NCI-H748 treated with DMSO at 0.1 percent for 48 hours (cell line): Measurements from ENCODE around the gene KRTAP5-4.
"Not testable (repeated sequence)": the region's sequence is repeated elsewhere in the genome, so short reads cannot be mapped to it uniquely, and the experiment has no call there.

Source experiments
- DNase-seq: peaks from one replicate; lab custom pipeline; 2025; lab: John Stamatoyannopoulos, UW

KRTAP5-4 gene

DNA sequence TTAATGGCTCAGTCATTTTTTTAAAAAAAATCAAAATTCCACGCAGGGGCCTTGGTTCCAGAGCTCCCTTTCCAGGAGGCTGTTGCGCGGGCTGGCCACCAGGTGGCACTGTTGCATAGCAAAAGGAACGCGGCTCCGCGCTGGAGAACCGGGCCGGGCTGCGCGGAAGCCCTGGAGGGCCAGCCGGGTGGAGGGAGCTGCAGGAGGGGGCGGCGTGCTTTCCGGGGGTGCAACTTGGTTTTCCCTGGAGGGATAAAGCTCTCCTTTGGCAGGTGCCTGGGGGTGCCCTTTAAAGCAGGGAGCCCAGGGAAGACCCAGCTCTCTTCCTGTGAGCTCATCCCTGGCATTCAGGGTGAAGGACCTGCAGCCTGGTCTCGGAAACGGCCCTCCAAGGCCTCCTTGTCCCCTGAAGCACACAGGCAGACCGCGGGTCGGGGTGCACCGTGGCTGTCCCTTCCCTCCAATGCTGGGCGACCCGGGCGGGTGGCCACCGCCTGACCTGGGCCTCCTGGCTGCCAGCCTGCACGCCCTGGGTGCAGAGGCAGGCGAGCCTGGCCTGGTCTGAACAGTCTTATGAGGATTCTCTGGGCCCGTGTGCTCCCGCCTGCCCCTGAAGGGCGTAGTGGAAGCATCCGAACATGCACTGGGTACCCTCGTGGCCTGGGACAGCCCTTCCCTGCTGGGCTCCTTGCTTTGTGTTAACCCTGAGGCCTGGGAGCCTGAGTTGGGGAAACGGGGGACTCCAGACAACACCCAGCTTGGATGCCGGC is 31.0 kb upstream of the KRTAP5-4 start:
- DNase-seq = peak; percentile 54

GRCh38 chr11:1652442-1652770 is 30.5 kb upstream of the KRTAP5-4 start:
- DNase-seq = no peak

GRCh38 chr11:1652026-1652425 is 30.1 kb upstream of the KRTAP5-4 start:
- no peak for DNase-seq

DNA sequence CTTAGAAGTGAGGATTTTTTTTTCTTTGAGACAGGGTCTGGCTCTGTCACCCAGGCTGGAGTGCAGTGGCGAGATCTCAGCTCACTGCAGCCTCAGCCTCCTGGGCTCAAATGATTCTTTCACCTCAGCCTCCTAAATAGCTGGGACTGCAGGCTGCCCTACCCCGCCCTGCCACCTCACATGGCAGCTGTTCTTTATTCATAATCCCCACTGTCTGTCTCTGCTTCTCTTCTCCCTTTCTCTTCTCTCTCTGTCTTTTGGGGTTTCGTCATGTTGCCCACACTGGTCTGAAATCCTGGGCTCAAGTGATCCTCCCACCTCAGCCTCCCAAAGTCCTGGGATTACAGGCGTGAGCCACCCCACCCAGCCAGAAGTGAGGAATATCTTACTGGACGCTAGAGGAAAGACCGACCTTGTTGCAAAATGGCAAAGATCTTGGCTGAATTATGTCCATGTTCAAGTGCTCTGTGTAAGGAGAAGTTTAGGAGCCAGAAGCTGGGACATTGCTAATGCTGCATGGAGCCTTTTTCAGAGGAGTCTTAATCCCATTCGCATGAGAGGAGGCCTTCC is 29.6 kb upstream of the KRTAP5-4 start:
- DNase-seq = no peak

DNA sequence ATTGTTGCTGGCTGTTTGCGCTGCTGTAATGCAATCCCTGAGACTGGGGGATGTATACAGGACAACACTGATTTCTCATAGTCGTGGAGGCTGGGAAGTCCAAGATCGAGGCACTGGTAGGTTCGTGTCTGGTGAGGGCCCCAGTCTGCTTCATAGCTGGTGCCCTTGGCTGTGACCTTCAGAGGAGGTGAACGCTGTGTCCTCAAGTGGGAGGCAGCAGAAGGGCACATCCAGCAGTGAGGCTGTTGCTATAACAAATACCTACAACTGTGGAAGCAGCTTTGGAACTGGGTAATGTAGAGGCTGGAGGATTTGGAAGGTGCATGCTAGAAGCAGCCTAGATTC is 29.0 kb upstream of the KRTAP5-4 start:
- DNase-seq = no peak

GRCh38 chr11:1650034-1650917 is 28.3 kb upstream of the KRTAP5-4 start:
- no peak for DNase-seq

GRCh38 chr11:1648653-1649420 is 26.9 kb upstream of the KRTAP5-4 start:
- DNase-seq = no peak

GRCh38 chr11:1647901-1648652 is 26.1 kb upstream of the KRTAP5-4 start:
- no peak for DNase-seq

- DNase-seq = not testable (repeated sequence)
These were observed 24.6 kb upstream of the KRTAP5-4 start for GRCh38 chr11:1646540-1646939.

DNA sequence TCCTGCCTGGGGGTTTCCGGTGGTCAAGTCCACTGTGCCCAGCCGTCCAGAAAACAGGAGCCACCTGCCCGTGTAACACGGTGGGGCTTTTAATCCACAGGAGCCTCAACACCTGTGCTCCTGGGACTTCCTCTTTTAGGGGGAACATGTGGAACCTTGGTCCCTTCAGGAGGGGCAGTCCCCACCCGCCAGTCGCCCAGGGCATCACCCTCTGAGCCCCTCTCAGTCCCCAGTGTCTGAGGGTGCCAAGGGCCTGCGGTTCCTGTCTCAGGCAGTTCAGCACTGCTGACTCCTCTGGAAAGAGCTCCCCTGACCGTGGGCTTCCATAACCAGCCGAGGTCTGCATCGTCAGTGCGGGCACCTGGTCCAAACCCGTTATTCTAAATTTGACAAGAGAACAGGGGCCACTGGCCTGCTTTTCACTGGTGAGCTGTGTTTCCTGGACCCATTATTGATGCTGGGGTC is 23.5 kb upstream of the KRTAP5-4 start:
- DNase-seq = no peak

DNA sequence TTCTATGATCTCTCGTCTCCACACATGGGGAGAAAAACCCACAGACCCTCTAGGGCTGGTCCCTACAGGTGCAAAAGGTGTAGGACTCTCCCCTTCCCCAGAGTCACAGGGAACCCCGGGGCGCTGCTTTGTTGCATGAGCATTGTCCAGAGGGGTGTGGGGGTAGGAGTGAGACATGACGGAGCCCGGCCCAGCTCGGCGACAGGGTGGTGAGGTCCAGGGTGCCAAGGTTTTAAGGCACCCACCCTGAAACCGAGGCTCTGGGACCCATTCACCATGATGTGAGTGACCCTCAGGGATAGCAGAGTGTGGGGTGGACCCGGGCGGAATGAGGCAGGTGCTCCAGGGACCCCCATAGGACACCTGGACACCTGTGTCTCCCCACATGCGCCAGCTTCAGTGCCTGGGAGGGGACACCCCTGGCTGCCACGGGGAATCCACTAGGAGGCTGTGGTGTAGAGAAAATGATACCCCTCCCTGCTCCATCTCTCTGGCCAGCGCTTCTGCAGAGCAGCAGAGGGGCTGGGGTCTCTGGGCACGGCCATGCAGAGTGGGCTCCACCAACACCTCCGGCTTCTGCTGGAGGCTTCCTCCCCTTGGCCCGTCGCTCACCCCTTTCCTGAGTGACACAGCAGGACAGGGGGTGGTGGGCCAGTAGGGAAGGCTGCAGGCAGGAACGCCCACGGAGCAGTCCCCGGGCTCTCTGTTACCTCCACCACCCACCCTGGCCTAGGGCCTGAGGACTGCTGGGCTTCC is 22.8 kb upstream of the KRTAP5-4 start:
- no peak for DNase-seq

DNA sequence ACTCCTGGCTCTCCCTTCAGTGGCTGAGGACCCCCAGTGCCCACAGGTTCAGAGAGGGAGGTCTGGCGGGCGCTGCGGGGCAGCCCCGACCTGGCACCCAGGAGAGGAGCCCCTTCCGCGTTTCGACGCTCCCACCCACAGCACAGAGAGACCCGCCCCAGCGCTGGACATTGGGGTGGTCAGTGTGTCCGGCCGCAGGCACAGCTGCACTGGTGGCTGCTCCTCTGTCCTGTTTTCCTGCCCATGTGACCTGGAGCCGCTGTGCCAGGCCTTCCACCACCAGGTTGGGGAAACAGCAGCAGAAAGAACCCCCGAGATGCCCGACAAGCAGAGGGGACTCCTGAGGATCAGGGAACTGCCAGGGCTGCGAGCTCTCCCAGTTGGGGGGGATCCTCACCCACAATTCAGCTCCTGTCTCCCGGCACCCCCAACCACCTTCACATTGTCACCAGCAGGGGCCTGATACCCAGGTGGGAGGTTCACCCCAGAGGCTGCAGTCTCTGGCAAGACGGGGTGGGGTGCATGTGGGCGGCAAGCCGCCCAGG is 21.3 kb upstream of the KRTAP5-4 start:
- DNase-seq = no peak

GRCh38 chr11:1642288-1643145 is 20.6 kb upstream of the KRTAP5-4 start:
- DNase-seq = no peak

- no peak for DNase-seq
These were observed 19.2 kb upstream of the KRTAP5-4 start for GRCh38 chr11:1641096-1641495.

DNA sequence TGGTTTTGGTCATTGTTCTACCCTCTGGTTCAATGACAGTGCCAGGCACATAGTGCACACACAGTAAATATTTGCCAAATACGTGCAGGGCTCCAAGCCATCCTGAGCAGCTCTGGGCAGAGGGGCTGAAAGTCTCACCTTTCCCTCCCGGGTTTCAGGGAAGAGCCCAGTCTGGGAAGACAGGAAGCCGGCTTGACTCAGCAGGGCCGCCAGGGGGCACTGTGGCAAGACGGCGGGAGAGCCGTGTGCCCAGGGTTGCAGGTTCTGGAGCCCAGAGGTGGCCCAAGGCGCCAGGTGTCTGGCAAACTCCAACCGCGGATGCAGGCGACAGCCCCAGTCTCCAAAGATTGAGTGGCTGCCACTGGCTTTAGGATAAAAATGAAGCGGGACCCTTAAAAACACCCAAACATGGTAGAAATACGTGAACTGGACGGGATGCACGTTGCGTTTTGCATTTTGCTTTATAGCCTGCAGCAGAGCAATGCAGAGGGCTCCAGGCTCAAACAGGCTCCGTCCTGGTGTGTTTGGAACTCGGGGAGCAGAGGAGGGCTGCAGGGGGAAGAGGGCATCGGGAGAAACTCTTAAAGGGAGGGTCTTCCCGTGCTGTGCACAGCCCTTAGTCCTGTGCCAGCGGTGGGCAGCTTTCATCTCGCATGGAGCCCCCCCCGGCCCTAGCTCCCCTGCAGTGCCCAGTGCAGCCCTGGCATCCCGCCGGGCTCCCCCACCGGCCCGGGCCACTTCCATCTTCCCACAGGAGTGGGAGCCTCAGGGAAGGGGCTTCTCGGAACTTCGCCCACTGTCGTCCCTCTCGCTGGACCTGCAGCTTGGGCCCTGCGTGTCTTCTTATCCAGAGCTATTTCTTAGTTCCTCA is 18.4 kb upstream of the KRTAP5-4 start:
- DNase-seq = peak; percentile 93

DNA sequence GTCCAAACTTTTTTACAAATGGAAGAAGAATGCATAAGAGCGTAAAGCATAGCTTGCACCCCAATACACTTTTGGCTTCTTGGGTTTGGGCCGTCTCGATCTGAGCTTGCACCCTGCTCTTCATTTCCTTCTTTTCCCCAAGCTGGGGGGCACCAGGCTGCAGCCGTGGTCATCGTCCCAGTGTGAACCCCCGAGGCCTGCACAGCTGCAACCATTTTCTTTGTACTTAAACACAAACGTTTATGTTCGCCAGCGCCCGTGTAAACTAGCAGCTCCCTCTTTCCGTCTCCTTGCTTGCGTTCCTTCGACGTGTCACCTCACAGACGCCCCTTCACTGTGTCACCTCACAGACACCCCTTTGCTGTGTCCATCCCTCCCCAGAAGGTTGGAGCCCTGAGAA is 17.7 kb upstream of the KRTAP5-4 start:
- no peak for DNase-seq

DNA sequence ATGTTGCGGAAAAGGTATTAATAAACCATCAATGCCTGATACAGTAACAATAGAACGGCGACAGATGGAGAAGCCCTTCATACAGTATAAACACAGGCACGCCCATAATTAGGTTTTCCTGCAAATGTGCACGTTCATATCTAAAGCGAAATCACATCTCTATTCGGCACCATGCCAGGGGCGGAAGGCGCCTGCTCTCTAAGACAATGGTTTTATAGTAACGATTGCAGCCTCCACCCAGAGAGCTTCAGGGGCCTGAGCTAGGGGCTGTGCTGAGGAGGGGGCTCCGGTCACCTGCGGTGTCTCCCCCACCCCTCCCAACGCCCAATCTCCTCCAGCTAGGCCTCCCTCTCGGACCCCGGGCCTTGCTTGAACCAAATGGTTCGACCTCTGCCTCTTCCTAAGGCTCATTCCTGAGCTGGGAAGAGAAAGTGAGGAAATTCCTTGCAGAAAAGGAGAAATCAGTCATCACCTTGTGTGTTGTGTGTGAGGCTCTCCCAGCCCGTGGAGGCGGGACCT is 17.2 kb upstream of the KRTAP5-4 start:
- peak; percentile 99 for DNase-seq

DNA sequence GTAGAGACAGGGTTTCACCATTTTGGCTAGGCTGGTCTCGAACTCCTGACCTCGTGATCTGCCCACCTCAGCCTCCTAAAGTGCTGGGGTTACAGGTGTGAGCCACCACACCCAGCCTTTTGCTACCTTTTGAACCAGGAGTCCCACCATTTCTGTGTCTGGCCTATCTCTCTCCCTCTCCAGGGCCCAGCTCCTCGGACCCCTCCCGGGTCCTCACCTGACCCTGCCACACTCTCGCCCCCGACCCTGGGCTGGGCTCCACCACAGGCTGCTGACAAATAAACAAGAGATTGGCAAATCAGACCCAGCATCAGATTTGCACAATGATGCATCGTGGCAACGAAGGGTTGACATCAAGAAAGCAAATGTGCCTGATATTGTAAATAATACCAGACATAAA is 16.4 kb upstream of the KRTAP5-4 start:
- DNase-seq = no peak
